GM18508 (cell line): ENCODE measurements around the gene ZNF780B.

Source experiments
- ATAC-seq: cut with Tn5 transposase; IDR thresholded peaks from one replicate; pipeline ENCODE4 v1.9.1; 2021; ENCODE audit warnings: moderate number of reproducible peaks; ENCODE audit not compliant: insufficient read depth, unreplicated experiment

Gene ZNF780B

GRCh38 chr19:39986643-39987042, 69.4 kb downstream of the ZNF780B start:
- no peak for ATAC-seq

DNA sequence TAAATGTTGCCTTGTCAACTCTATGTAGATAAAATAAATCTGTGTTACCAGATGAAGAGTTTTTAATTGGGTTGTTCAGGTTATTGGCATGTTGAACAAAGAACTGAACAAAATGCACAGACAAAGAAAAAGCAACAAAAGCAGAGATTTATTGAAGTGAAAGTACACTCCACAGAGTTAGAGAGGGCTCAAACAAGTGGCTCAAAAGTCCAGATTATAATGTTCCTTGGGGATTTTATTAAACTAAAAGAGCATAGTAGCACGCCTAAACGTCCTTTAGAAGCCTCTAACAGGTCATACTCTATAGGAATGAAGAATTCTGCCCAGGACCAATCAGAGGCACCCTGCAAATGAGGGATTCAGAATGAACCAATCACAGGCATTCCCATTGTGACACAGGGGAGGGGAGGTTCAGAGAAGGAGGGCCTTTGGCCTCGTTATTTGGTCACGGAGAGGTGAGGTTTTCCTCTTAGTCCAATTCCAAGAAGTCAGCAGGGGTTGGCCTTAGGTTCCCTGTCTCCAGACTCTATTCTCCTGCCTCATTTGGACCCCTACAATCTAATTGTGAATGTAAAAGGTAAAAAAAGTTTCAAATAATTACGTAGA, 72.2 kb downstream of the ZNF780B start:
- ATAC-seq, result no peak

DNA sequence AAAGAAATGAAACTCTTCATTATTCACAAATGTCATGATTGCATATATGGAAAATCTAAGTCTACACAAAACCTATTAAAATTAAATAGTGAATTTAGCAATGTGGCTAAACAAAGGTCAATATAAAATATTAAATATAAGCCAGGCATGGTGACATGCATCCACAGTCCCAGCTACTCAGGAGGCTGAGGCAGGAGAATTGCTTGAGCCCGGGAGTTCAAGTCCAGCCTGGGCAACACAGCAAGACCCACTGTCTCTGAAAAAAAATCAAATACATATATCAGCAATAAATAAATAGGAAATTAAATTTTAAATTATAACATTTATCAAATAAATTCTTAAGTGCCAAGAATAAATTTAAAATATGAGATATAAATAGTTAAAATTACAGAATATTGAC, 73.1 kb downstream of the ZNF780B start:
- ATAC-seq, result no peak
